GM19238 (cell line): Measurements from ENCODE around the gene HIP1.
"Not testable (repeated sequence)": the region's sequence is repeated elsewhere in the genome, so short reads cannot be mapped to it uniquely, and the experiment has no call there.

Source experiments
- DNase-seq: peaks from one replicate; pipeline ENCODE4 v3.0.0; 2011; ENCODE audit warnings: low spot score; ENCODE audit not compliant: insufficient read length

HIP1 gene

GRCh38 chr7:75644589-75644988 lies 94.2 kb downstream of the HIP1 start:
- no peak for DNase-seq

- DNase-seq, result peak; percentile 64
These were observed 95.8 kb downstream of the HIP1 start for GRCh38 chr7:75642810-75643486.

GRCh38 chr7:75640201-75640600 lies 98.5 kb downstream of the HIP1 start:
- no peak for DNase-seq

DNA sequence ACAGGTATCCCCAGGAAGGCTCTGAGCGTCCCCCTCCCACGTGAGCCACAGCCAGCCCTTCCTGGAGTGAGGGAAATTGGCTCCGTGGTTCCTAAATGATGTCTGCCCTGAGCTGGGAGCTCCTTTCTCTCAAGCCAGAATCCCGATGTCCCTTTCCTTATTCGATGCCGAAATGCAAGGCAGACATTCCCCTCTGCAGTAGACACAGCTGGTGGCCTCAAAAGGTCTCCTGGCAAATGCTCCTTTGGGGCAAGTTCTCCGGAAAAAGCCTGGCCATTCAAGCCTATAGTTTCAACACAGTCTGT lies 98.9 kb downstream of the HIP1 start:
- DNase-seq, result no peak

- no peak for DNase-seq
These were observed 99.5 kb downstream of the HIP1 start for GRCh38 chr7:75639071-75639885.

DNA sequence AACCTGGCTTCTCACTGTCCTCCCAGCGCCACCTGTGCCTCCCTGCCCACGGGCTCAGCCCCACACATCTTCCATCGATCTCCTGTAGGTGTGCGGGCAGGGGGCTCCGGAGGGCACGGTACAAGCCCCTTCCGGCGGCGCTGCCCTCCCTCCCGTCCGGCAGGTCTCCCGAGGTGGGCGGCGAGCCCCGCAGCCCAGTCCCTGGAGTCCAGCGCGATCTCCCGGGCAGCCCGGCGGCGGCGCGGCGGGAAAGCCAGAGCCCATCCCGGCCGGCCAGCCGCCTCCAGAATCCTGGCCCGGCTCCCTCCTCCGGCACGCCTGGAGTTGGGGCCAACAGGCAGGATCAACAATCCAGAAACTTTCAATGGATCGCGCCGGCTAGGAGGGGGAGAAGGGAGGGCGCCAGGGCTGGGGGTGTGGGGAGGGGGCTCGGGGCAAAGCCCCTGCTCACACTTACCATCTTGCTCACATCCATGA lies 100.1 kb downstream of the HIP1 start:
- no peak for DNase-seq

- no peak for DNase-seq
These were observed 100.7 kb downstream of the HIP1 start for GRCh38 chr7:75637854-75638593.

- no peak for DNase-seq
These were observed 103.7 kb downstream of the HIP1 start for GRCh38 chr7:75635036-75635435.

GRCh38 chr7:75632587-75632986 lies 106.2 kb downstream of the HIP1 start:
- DNase-seq, result not testable (repeated sequence)

DNA sequence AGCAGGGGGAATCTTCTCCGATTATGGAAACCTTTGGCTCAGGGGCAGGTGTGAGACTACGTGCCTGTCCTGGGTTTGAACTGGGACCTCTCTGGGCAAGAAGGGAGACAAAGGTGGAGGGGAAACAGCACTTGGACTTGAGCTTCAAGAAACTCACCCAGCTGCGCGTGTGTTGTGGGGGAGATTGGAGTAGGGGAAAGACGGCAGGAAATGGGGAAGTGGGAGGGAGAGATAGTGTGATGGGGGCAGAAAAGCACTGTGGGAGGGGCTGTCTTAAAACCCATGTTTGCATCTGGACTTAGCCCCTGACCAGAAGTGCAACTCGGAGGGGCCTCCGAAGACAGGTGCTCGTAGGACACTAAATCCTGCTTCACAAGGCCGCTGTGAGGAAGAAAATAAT lies 107.0 kb downstream of the HIP1 start:
- DNase-seq, result no peak

- no peak for DNase-seq
These were observed 108.2 kb downstream of the HIP1 start for GRCh38 chr7:75630549-75630948.

DNA sequence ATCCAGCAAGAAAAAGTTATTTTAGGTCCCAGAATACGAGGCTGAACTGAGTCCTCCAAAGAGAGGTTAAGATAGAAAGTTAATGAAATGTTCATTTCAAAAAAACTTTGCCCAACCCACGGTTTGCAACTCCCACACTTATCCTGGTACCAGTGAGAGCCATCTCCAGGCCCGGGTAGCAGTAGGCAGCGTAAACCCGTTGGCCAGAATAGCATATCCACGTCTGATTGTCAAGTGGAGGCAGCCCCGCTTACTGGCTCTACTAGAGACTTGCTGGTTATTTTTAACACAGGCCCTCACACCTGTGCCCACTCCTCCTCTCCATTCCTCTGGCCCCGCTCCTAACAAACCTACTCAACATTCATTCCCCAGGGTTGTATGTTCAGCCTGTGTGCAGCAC lies 109.7 kb downstream of the HIP1 start:
- DNase-seq, result no peak

DNA sequence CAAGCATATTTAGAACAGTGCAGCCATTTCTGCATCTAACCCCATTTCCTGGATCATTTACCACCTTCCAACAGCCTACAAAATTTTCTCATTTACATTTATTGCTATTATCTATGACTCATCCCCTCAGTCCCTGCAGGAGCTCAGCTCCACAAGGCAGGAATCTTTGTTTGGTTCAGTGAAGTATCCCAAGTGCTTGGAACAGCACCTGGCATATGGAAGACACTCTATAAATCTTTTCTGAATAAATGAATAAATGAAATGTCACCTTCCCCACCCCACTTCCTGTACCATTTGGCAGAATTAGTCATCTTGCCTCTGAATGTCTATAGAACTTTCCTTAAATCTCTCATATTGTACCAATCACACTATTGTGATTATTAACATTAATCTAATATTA lies 110.7 kb downstream of the HIP1 start:
- no peak for DNase-seq

- DNase-seq, result no peak
These were observed 111.8 kb downstream of the HIP1 start for GRCh38 chr7:75626954-75627353.

DNA sequence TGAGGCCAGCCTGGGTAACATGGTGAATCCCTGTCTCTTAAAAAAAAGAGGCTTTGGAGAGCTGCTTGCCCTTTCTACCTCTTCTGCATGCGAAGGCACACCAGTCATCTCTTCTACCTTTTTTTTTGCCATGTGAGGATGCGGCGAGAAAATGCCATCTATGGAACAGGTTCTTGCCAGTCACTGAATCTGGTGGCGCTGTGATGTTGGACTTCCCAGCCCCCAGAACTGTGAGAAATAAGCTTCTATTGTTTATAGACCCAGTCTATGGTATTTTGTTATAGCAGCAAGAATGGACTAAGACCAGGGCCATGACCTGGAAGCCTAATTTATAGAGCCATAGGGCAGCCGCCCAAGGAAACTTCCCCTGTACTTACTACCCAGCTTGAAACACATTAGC lies 112.9 kb downstream of the HIP1 start:
- DNase-seq, result no peak

- no peak for DNase-seq
These were observed 114.5 kb downstream of the HIP1 start for GRCh38 chr7:75624134-75624832.

DNA sequence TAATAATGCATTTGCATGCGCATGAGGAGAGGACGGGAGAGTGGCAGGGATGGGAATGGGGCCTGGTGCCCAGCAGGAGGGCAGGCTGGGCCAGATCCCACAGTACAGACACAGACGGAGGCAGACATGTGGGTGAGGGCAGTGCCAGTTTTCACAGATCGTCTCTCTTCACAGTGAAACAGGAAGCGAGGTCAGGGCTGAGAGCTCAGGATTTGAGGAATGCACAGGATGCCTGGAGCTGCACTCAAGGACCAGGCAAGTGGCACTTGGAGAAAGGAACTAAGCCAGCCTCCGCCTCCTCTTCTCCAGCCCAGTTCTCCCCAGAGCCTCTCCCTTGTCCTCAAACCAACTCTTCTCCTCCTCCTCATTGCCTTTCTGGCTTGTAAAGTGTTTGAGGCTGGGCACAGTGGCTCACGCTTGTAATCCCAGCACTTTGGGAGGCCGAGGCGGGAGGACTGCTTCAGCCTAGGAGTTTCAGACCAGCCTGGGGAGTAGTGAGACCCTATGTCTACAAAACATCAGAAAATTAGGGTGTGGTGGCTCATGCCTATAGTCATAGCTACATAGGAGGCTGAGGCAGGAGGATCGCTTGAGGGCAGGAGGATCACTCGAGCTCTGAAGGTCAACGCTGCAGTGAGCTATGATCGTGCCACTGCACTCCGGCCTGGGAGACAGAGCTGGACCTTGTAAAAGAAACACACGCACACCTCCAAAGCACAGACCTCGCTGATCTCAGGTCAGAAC lies 115.2 kb downstream of the HIP1 start:
- no peak for DNase-seq

- no peak for DNase-seq
These were observed 117.6 kb downstream of the HIP1 start for GRCh38 chr7:75621124-75621523.

DNA sequence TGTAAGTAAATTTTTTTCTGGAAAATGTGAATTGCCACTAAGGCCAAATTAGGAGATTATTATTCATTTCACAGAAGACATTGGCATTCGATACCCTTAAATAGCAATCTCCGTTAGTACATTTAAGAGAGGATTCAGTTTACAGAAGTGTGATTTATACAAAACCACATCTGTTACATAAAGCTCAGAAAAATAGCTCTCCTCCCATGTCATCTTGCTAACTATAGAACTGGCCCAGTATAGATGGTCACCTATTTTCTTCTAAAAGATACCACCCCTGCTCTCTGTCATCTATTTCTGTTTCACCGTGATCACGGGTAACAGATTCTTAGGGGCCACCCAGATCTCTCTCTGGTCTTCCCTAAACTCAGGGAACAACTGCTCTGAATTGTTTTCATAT lies 119.1 kb downstream of the HIP1 start:
- DNase-seq, result no peak

- no peak for DNase-seq
These were observed 121.0 kb downstream of the HIP1 start for GRCh38 chr7:75617634-75618234.
